Mesenchymal stem cell (in vitro differentiated cells and primary cell): ENCODE results near the gene MCAM.

ENCODE experiments used
- DNase-seq: peaks from one replicate; pipeline ENCODE4 v3.0.0-alpha.2; 2013
- H2AFZ ChIP-seq: one replicate; pipeline ENCODE4 v1.6.1; 2013; ENCODE audit warnings: low read depth, mild to moderate bottlenecking, control low read depth, inconsistent platforms, low read length, moderate library complexity
- H2AK5ac ChIP-seq: 2 replicates; pipeline ENCODE4 v1.6.1; 2013; ENCODE audit warnings: low read length, moderate library complexity, mild to moderate bottlenecking, inconsistent platforms; ENCODE audit not compliant: severe bottlenecking
- H2BK120ac ChIP-seq: one replicate; pipeline ENCODE4 v1.6.1; 2013; ENCODE audit warnings: low read depth, mild to moderate bottlenecking, inconsistent platforms, low read length, moderate library complexity
- H2BK12ac ChIP-seq, 2 experiments: one replicate each; pipeline ENCODE4 v1.6.1; 2013; ENCODE audit warnings: inconsistent platforms in 2 of 2, low read length in 2 of 2, mild to moderate bottlenecking in 2 of 2, moderate library complexity in 2 of 2, control low read depth in 1 of 2
- H2BK15ac ChIP-seq: one replicate; pipeline ENCODE4 v1.6.1; 2013; ENCODE audit warnings: mild to moderate bottlenecking, low read depth, inconsistent platforms; ENCODE audit not compliant: poor library complexity, severe bottlenecking
- H2BK5ac ChIP-seq: 2 replicates; pipeline ENCODE4 v1.6.1; 2013; ENCODE audit warnings: low read depth, mild to moderate bottlenecking, low read length, control low read depth, inconsistent platforms; ENCODE audit not compliant: poor library complexity, severe bottlenecking
- H3K14ac ChIP-seq, 2 experiments: one replicate each; pipeline ENCODE4 v1.6.1; 2013; ENCODE audit warnings: inconsistent platforms in 2 of 2, low read length in 2 of 2, control low read depth in 1 of 2, mild to moderate bottlenecking in 1 of 2, moderate library complexity in 1 of 2
- H3K18ac ChIP-seq, 2 experiments: one replicate each; pipeline ENCODE4 v1.6.1; 2013; ENCODE audit warnings: inconsistent platforms in 2 of 2, low read length in 2 of 2, control low read depth in 1 of 2, low read depth in 1 of 2, mild to moderate bottlenecking in 1 of 2
- H3K23ac ChIP-seq, 2 experiments: one replicate each; pipeline ENCODE4 v1.6.1; 2013; ENCODE audit warnings: inconsistent platforms in 2 of 2, low read length in 2 of 2, mild to moderate bottlenecking in 2 of 2, moderate library complexity in 2 of 2, control low read depth in 1 of 2
- H3K27ac ChIP-seq: 2 replicates; pipeline ENCODE4 v1.5.1; 2013; ENCODE audit warnings: mild to moderate bottlenecking, moderate library complexity, low read length, control low read depth, inconsistent platforms; ENCODE audit not compliant: poor library complexity, severe bottlenecking
- H3K27me3 ChIP-seq, 2 experiments: 2 replicates each; pipeline versions ENCODE4 v1.6.1 to v1.7.0; 2013; ENCODE audit warnings: low read length in 2 of 2, mild to moderate bottlenecking in 2 of 2, moderate library complexity in 2 of 2, control low read depth in 1 of 2, inconsistent platforms in 1 of 2; ENCODE audit not compliant: control insufficient read depth in 1 of 2, insufficient read depth in 1 of 2
- H3K36me3 ChIP-seq, 2 experiments: 2 replicates each; pipeline versions ENCODE4 v1.6.1 to v1.7.0; 2013; ENCODE audit warnings: low read length in 2 of 2, control low read depth in 1 of 2, inconsistent platforms in 1 of 2, low read depth in 1 of 2, mild to moderate bottlenecking in 1 of 2; ENCODE audit not compliant: insufficient read depth in 2 of 2, control insufficient read depth in 1 of 2
- H3K4ac ChIP-seq, 2 experiments: one replicate each; pipeline ENCODE4 v1.6.1; 2013; ENCODE audit warnings: inconsistent platforms in 2 of 2, low read length in 2 of 2, mild to moderate bottlenecking in 2 of 2, moderate library complexity in 2 of 2, control low read depth in 1 of 2, low read depth in 1 of 2
- H3K4me1 ChIP-seq: 2 replicates; pipeline ENCODE4 v1.6.1; 2013; ENCODE audit warnings: low read depth, low read length, control low read depth; ENCODE audit not compliant: control insufficient read depth, insufficient read depth
- H3K4me2 ChIP-seq: 2 replicates; pipeline ENCODE4 v1.6.1; 2013; ENCODE audit warnings: low read length, mild to moderate bottlenecking, inconsistent platforms; ENCODE audit not compliant: poor library complexity, severe bottlenecking
- H3K4me3 ChIP-seq, 2 experiments: 2 replicates each; pipeline versions ENCODE4 v1.5.1 to v1.7.0; 2013; ENCODE audit warnings: low read length in 2 of 2, mild to moderate bottlenecking in 2 of 2, control low read depth in 1 of 2, low read depth in 1 of 2; ENCODE audit not compliant: insufficient read depth in 1 of 2
- H3K79me1 ChIP-seq: replicated peaks from 2 replicates; pipeline ENCODE4 v1.6.1; 2013; ENCODE audit warnings: mild to moderate bottlenecking, control low read depth, low read length, inconsistent platforms; ENCODE audit not compliant: poor library complexity, severe bottlenecking
- H3K9ac ChIP-seq: 2 replicates; pipeline ENCODE4 v1.7.0; 2013; ENCODE audit warnings: mild to moderate bottlenecking, low read length, moderate library complexity
- H3K9me3 ChIP-seq: 2 replicates; pipeline ENCODE4 v1.7.0; 2013; ENCODE audit warnings: mild to moderate bottlenecking, low read length; ENCODE audit not compliant: control insufficient read depth
- H4K8ac ChIP-seq: one replicate; pipeline ENCODE4 v1.6.1; 2013; ENCODE audit warnings: inconsistent platforms, mild to moderate bottlenecking, low read length, moderate library complexity
- H4K91ac ChIP-seq: one replicate; pipeline ENCODE4 v1.6.1; 2013; ENCODE audit warnings: mild to moderate bottlenecking, low read length, inconsistent platforms
- WGBS: methylation state at CpG from one replicate; pipeline ENCODE4 v1.1.7; 2013; ENCODE audit warnings: mixed read lengths; 5-methylcytosine and 5-hydroxymethylcytosine counted together

MCAM gene

DNA sequence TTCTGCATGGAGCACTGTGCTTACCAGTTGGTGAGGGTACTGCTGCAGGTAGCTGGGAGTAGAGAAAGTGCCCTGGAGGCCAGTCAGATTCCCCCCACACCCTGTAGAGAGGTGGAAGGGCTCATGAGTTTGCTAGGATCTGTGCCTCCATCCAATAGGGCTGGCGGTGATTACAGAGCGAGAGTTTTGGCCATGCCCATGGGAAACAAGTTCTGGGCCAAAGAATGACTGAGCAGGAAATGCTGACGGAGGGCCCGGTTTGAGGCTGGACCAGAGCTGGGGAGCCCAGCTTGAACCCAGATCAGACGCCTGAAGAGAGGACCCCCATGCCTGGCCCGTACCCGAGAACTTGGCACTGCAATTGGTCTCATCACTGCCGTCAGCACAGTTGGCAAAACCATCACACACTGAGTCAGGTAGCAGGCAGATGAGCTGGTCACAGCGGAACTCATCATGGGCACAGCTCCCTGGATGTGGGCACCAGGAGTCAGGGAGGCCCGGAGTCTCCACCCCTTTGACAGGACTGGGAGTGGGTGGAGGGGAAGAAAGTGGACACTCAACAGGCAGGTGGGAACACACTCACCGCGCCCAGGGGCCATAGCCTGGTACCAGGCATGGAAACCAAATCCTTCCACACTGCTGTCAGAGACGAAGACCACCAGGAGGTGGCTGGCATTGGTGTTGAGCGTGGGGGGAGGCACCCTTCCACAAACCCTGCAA, 27.5 kb upstream of the MCAM start:
- Histone ChIP-seq H3K27ac (no peak overlapping the region), H4K91ac (peak overlapping the region; percentile 13), H3K23ac (no peak overlapping the region), H3K4me3 (peak overlapping the region in 1 of 2 experiments; percentile 29), H2BK120ac (no peak overlapping the region), H2AFZ (no peak overlapping the region), H3K4ac (no peak overlapping the region), H4K8ac (no peak overlapping the region), H3K4me1 (peaks cover 13% of the 10 kb centered on the region), H3K4me2 (no peak overlapping the region), H3K27me3 (peaks cover 18 to 78% of the 10 kb centered on the region in 2 experiments), H2BK12ac (no peak overlapping the region), H3K9ac (no peak overlapping the region), H3K36me3 (no peaks in the 10 kb centered on the region), H2BK15ac (no peak overlapping the region), H3K14ac (no peak overlapping the region), H3K9me3 (no peaks in the 10 kb centered on the region), H3K18ac (no peak overlapping the region), H3K79me1 (no peaks in the 10 kb centered on the region), H2AK5ac (no peak overlapping the region), H2BK5ac (no peak overlapping the region)
- 88% methylated on average over 14 of the region's 14 CpGs for WGBS
- no peak for DNase-seq

- H3K4me1 ChIP-seq, result peaks cover 16% of the 10 kb centered on the region
- H2BK15ac ChIP-seq, result no peak overlapping the region
- H3K9ac ChIP-seq, result no peak overlapping the region
- H2BK120ac ChIP-seq, result no peak overlapping the region
- DNase-seq, result no peak
- no peaks in the 10 kb centered on the region for H3K36me3 ChIP-seq
- H3K18ac ChIP-seq, result no peak overlapping the region
- H3K4me3 ChIP-seq, result no peak overlapping the region
- no peak overlapping the region for H3K23ac ChIP-seq
- WGBS, result 85% methylated on average over 7 of the region's 7 CpGs
- no peak overlapping the region for H3K4me2 ChIP-seq
- H2AFZ ChIP-seq, result no peak overlapping the region
- no peak overlapping the region for H3K14ac ChIP-seq
- no peak overlapping the region for H2BK12ac ChIP-seq
- no peak overlapping the region for H4K91ac ChIP-seq
- H3K4ac ChIP-seq, result no peak overlapping the region
- no peak overlapping the region for H3K27ac ChIP-seq
- no peak overlapping the region for H2AK5ac ChIP-seq
- H2BK5ac ChIP-seq, result no peak overlapping the region
- H3K79me1 ChIP-seq, result no peaks in the 10 kb centered on the region
- H3K27me3 ChIP-seq, result peaks cover 18 to 85% of the 10 kb centered on the region in 2 experiments
- H3K9me3 ChIP-seq, result no peaks in the 10 kb centered on the region
- H4K8ac ChIP-seq, result no peak overlapping the region
Measured at GRCh38 chr11:119343726-119344125, 26.8 kb upstream of the MCAM start.

GRCh38 chr11:119342362-119343130, 25.6 kb upstream of the MCAM start:
- Histone ChIP-seq H3K79me1 (peaks cover 4% of the 10 kb centered on the region), H3K4me2 (no peak overlapping the region), H3K9me3 (no peaks in the 10 kb centered on the region), H4K91ac (no peak overlapping the region), H3K18ac (no peak overlapping the region), H2BK5ac (no peak overlapping the region), H4K8ac (no peak overlapping the region), H3K27ac (no peak overlapping the region), H3K4ac (no peak overlapping the region), H2AK5ac (no peak overlapping the region), H3K4me1 (peaks cover 25% of the 10 kb centered on the region), H3K36me3 (no peaks in the 10 kb centered on the region), H2BK15ac (peak overlapping the region; percentile 20), H2BK12ac (no peak overlapping the region), H3K14ac (peak overlapping the region in 1 of 2 experiments; percentile 36), H3K23ac (no peak overlapping the region), H3K4me3 (no peak overlapping the region), H3K9ac (no peak overlapping the region), H2BK120ac (no peak overlapping the region), H2AFZ (no peak overlapping the region), H3K27me3 (peaks cover 18 to 83% of the 10 kb centered on the region in 2 experiments)
- DNase-seq, result no peak
- WGBS, result 69% methylated on average over 10 of the region's 10 CpGs

DNA sequence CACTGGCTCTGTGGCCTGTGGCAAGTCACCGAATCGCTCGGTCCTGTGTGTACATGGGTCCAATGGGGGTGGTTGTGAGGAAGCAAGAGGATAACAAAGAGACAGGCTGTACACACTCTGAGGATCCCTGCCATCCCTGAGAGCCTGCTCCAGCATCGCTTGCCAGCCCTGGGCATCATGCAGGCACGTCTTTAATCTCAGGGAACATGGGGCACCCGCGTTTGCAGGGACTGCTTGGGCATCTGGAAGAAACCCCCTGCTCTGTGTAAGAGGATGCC, 25.0 kb upstream of the MCAM start:
- H3K18ac ChIP-seq, result no peak overlapping the region
- H3K14ac ChIP-seq, result no peak overlapping the region
- no peak overlapping the region for H2AK5ac ChIP-seq
- no peak overlapping the region for H2BK5ac ChIP-seq
- H3K9me3 ChIP-seq, result no peaks in the 10 kb centered on the region
- H3K23ac ChIP-seq, result no peak overlapping the region
- H4K8ac ChIP-seq, result peak overlapping the region; percentile 47
- H4K91ac ChIP-seq, result no peak overlapping the region
- no peak overlapping the region for H3K27ac ChIP-seq
- no peak overlapping the region for H2AFZ ChIP-seq
- H2BK120ac ChIP-seq, result no peak overlapping the region
- H3K4me1 ChIP-seq, result peaks cover 27% of the 10 kb centered on the region
- H2BK15ac ChIP-seq, result peak overlapping the region; percentile 20
- H3K4me2 ChIP-seq, result no peak overlapping the region
- WGBS, result 96% methylated on average over 7 of the region's 7 CpGs
- peaks cover 8% of the 10 kb centered on the region for H3K79me1 ChIP-seq
- H2BK12ac ChIP-seq, result no peak overlapping the region
- peaks cover 4% of the 10 kb centered on the region in 2 experiments for H3K36me3 ChIP-seq
- H3K4me3 ChIP-seq, result no peak overlapping the region
- H3K4ac ChIP-seq, result no peak overlapping the region
- peaks cover 18 to 77% of the 10 kb centered on the region in 2 experiments for H3K27me3 ChIP-seq
- no peak overlapping the region for H3K9ac ChIP-seq
- DNase-seq, result no peak
